ENCODE data around the gene HNRNPA0. TPM values are rescaled to one million over a fixed set of nuclear protein-coding genes. Genes with fewer than 3 reads are reported as not detected.

Gene HNRNPA0
- total RNA-seq, 1 experiment from 2014 or later = 83.7 TPM

DNA sequence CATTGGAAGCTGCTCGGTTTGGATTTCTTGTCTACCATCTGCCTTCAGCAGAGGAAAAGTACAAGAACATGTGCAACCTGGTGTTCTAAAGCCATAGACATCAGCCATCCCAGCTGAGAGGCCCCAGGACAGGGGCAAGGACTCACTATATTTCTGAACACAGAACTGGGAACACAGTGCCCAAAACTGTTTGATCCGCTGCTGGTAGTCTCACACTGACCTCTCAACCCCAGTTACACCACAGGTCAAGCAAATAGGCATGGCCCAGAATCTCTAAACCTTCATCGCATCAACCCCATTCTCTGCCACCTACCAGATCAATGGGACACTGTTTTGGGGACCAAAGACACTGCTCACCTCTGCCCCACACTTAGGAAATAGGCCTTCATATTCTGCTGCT, 20.2 kb downstream of the HNRNPA0 start:
- no peak for DNase-seq (ENCODE audit: low spot score)
- in situ Hi-C loops (cut with HindIII; ENCODE audit: low sequenced_read_pairs) = no loop called here

DNA sequence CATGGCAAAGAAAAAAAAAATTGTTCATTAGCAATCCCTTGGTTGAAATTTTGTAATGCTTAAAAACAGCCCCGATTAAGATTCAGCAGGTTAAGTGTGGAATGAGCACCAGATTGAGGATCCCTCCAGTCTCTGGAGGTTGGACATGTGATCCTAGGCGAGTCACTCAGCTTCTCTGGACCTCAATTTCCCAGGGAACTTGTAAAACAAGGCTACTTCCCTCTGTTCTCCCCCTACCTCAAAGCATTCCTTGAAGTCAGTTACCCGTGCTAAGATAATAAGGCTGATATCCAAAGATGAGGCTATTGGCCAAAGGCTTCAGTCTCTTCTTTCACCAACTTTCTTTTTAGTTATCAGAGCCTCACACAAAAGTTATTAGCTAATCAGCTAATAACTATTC, 21.2 kb downstream of the HNRNPA0 start:
- in situ Hi-C loops (cut with HindIII; ENCODE audit: low sequenced_read_pairs) = no loop called here

GRCh38 chr5:137731176-137731575, 23.0 kb downstream of the HNRNPA0 start:
- no peak for DNase-seq (ENCODE audit: low spot score)
- in situ Hi-C loops (cut with HindIII; ENCODE audit: low sequenced_read_pairs) = no loop called here

More for the DNA sequence above, 21.2 kb downstream of the HNRNPA0 start:
- DNase-seq (ENCODE audit: low spot score) = no peak

DNA sequence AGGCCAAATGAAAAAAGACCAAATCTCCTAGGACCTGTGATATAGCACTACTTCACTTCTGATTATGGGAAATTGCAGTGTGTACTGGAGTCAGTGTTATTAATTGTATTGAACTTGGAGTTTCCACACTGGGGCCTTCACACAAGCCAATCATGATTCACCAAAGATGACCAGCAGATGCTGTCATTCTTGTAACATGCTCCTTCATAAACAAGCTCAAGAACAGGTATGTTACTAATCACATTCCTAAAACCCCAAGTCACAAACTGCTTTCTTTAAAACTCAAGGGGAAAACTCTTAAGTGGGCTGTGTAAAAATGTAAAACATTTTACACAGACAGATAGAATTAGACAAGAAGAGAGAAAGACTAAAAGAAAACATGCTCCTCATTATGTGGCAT, 23.8 kb downstream of the HNRNPA0 start:
- DNase-seq (ENCODE audit: low spot score) = no peak
- in situ Hi-C loops (cut with HindIII; ENCODE audit: low sequenced_read_pairs) = no loop called here

DNA sequence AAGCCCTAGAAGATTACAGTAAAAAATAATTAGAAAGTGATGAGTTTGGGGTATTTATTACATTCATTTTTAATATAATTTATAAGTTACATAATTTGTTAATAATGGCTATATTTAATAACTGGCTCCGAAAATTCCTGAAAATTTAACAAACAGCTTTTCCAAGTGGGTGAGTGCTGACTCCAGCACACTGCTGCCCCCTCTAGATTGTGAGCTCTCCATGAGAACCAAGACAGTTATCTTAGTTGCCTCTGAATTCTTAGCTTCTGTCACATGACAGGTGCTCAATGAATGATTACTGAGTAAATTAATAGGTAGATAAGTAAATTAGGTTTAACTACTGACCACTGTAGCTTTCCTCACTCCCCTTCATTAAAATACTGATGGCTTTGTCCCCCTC, 26.1 kb downstream of the HNRNPA0 start:
- in situ Hi-C loops (cut with HindIII; ENCODE audit: low sequenced_read_pairs) = no loop called here

DNA sequence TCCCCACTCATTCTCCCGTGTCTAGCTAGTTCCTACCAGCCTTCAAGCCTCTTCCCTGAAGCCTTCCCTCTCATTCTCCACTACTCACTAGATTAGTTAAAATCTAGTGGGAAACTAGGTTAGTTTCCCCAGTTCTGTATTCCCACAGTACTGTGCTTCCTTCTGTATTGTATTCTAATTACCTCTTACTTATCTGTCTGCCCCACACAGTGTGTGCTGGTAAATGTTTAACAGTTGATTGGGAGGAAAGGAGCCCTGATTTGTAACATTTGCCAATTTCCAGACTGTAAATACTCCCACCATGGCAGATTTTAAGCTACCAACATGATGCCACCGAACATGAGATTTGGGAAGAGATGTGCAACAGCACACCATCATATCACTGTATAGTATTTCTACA, 26.5 kb downstream of the HNRNPA0 start:
- in situ Hi-C loops (cut with HindIII; ENCODE audit: low sequenced_read_pairs) = no loop called here
- no peak for DNase-seq (ENCODE audit: low spot score)

More for the DNA sequence above, 26.1 kb downstream of the HNRNPA0 start:
- DNase-seq (ENCODE audit: low spot score) = no peak

DNA sequence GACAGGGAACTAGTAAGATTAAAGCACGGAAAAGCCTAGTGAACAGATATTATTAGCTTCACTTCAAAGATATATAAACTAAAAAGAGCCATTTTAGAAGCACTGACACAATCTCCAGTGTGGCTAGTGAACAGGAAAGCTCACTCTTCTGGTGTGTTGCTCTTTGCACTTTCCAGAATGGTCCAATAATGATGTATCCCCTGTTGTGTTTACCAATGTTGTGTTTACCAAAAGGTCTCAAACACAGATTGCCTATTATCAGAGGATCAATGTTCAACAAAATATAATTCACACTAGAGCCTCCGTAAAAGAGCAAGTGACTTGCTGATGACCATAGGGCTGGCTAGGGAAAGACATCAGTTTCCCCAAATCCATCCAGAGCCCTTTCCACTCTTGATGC, 29.9 kb downstream of the HNRNPA0 start:
- no peak for DNase-seq (ENCODE audit: low spot score)
- in situ Hi-C loops (cut with HindIII; ENCODE audit: low sequenced_read_pairs) = no loop called here

DNA sequence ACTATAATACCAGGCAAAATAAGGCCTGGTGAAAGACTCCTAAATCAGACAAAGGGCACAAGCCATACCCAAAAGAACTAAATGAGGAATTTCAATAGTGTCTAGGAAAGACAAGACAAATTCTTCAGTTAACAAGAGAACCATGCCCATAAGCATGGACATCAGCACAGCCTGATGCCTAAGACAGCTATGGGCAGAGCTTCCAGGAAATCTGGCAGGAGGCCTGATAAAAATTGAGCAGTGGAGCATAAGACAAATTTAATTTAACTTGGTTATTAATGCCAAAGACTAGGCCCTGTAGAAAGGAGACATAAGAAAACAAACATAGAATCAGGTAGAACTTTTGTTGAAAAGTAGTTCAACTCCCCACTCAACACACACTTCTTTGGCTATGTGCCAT, 35.6 kb downstream of the HNRNPA0 start:
- in situ Hi-C loops (cut with HindIII; ENCODE audit: low sequenced_read_pairs) = no loop called here

GRCh38 chr5:137716337-137716736, 37.8 kb downstream of the HNRNPA0 start:
- DNase-seq (ENCODE audit: low spot score) = no peak
- in situ Hi-C loops (cut with HindIII; ENCODE audit: low sequenced_read_pairs) = no loop called here

More for the DNA sequence above, 35.6 kb downstream of the HNRNPA0 start:
- peak; percentile 96 for DNase-seq (ENCODE audit: low spot score)

- DNase-seq (ENCODE audit: low spot score) = no peak
- in situ Hi-C loops (cut with HindIII; ENCODE audit: low sequenced_read_pairs) = no loop called here
Observed at GRCh38 chr5:137715456-137715855, 38.7 kb downstream of the HNRNPA0 start.

- in situ Hi-C loops (cut with HindIII; ENCODE audit: low sequenced_read_pairs) = no loop called here
- DNase-seq (ENCODE audit: low spot score) = no peak
Observed at GRCh38 chr5:137714946-137715345, 39.2 kb downstream of the HNRNPA0 start.

- DNase-seq (ENCODE audit: low spot score) = no peak
- in situ Hi-C loops (cut with HindIII; ENCODE audit: low sequenced_read_pairs) = no loop called here
Observed at GRCh38 chr5:137714494-137714893, 39.7 kb downstream of the HNRNPA0 start.

DNA sequence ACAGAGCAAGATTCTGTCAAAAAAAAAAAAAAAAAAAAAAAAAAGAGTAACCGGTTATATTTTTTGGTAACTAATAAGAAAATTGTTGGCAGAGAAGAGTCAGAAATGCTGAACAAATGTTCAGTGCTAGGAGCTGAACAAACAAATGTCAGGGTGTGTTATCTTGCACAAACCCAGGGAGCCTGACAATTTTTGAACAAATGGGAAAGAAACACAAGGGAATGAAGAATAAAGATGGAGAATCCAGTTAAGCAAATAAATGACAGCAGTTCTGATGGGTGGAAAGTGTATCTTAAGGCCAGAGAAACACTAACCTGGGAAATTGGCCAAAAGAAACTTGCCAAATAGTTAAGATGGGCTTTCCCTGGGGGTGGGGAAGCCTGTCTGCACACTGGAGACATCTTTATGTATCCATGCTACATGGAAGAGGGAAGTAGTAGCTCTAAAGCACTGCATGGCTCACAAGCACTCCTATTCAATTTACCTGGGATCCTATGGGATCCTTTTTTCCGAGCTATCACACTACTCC, 42.0 kb downstream of the HNRNPA0 start:
- in situ Hi-C loops (cut with HindIII; ENCODE audit: low sequenced_read_pairs) = no loop called here
- no peak for DNase-seq (ENCODE audit: low spot score)

GRCh38 chr5:137710086-137710485, 44.1 kb downstream of the HNRNPA0 start:
- no peak for DNase-seq (ENCODE audit: low spot score)
- in situ Hi-C loops (cut with HindIII; ENCODE audit: low sequenced_read_pairs) = no loop called here

DNA sequence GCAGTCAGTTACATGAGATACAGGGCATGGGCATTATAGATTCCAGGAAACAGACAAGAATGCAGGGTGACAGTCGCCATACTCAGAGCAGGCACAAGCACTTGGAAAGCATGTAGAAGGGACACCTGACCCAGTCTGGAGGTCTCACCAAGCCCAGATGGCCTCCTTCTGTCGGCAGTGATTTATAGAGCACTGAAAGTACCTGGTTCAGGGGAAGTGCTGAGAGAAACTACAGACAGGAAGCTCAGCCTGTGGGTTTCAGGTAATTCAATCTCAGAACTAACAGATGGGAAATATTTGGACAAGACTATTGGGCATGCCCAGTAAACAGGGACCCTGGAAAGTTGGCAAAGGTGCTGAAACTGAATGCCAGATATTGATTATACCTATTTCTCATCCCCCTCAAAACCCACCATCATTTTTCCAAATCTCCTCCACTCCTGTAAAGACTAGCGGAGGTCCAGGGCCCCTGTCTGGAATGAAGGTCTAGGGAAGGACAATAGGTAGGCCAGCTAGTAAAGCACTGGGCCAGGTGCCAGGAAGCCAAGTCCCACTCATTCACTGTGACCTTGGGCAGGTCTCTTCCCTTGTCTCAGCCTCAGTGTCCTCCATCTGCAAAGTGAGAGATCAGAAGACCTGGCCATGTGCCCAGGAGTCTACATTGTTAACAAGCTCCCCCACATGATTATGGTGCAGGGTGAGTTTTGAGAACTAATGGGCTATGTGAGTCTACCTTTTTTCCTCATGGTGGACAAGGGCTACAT, 45.2 kb downstream of the HNRNPA0 start:
- in situ Hi-C loops (cut with HindIII; ENCODE audit: low sequenced_read_pairs) = no loop called here
- peak; percentile 94 for DNase-seq (ENCODE audit: low spot score)

DNA sequence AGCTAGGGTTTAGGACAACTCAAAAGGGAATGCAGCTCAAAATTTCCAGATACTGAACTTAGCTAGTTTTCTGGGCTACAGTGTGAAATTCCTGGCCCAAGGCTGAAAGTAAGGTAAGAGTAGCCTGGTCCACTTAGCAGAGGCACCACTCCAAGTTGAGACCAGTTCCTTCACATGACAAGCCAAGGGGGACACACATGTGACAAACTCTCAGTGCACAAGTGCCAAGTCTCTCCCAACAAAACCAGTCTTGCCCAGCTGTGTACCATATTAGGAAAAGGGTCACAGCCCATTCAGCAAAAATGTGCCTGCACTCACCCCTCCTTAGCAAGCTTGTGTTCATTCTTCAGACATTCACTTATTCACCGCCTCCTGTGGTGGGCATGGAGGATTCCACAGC, 46.1 kb downstream of the HNRNPA0 start:
- in situ Hi-C loops (cut with HindIII; ENCODE audit: low sequenced_read_pairs) = no loop called here
- no peak for DNase-seq (ENCODE audit: low spot score)

DNA sequence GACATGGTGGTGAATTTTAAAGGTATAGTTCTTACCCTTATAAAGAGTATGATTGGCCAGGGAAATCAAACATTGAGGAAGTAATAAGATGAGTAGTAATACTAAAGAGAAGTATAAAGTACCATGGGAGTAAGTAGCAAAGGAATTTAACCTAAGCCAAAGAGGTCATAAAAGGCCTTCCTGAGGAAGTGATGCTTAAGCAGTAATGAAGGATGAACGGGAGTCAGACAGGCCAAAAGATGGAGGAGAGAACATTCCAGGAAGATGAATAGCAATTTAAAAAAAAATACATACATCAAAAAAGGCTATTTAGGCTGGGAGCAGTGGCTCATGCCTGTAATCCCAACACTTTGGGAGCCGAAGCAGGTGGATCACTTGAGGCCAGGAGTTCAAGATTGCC, 47.3 kb downstream of the HNRNPA0 start:
- DNase-seq (ENCODE audit: low spot score) = no peak
- in situ Hi-C loops (cut with HindIII; ENCODE audit: low sequenced_read_pairs) = no loop called here

- no peak for DNase-seq (ENCODE audit: low spot score)
- in situ Hi-C loops (cut with HindIII; ENCODE audit: low sequenced_read_pairs) = no loop called here
Observed at GRCh38 chr5:137705106-137705505, 49.1 kb downstream of the HNRNPA0 start.

DNA sequence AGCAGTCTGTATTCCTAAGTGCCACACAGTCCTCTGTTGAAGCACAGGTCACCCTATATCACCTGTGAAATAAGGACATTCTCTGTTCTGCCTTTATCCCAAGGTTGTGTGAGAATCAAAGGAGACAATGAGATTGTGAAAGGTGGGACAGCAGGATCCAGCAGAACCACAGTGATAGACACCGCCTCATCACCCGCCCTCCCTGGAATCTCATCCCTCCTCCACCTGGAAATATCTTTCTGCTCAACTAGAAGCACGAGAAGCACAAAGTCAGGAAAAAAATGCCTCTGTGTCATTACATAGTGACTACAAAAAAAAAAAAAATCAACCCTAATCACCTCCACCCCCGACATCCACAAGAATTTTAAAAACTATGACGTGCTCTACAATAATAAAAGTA, 50.6 kb downstream of the HNRNPA0 start:
- no peak for DNase-seq (ENCODE audit: low spot score)
- in situ Hi-C loops (cut with HindIII; ENCODE audit: low sequenced_read_pairs) = no loop called here

- DNase-seq (ENCODE audit: low spot score) = no peak
Observed at GRCh38 chr5:137700282-137700680, 53.9 kb downstream of the HNRNPA0 start.

More at GRCh38 chr5:137700282-137700680, 53.9 kb downstream of the HNRNPA0 start:
- in situ Hi-C loops (cut with HindIII; ENCODE audit: low sequenced_read_pairs) = no loop called here

Measured in G401 (cell line).